ENCODE data around the gene LIPN.

- TF ChIP-seq CTCF (IDR thresholded peaks at IDR 0.05; ENCODE audit: low read depth, low read length, poor library complexity, severe bottlenecking): no peak
- TF ChIP-seq EZH2phosphoT487 (IDR thresholded peaks at IDR 0.05; ENCODE audit: borderline replicate concordance, low read length): no peak
Observed at GRCh38 chr10:88715517-88715916, 44.3 kb upstream of the LIPN start.
